GM12801 (cell line): Measurements from ENCODE around the gene C12orf42.

ENCODE experiments used
- TF ChIP-seq, protein P1 (sequence below): IDR thresholded peaks from one replicate; pipeline ENCODE4 v1.5.1; 2011; ENCODE audit warnings: control low read depth; ENCODE audit not compliant: insufficient read length; ENCODE audit errors: extremely low read depth

The C12orf42 gene

GRCh38 chr12:103523771-103524170 lies 28.0 kb upstream of the C12orf42 start:
- TF ChIP-seq, protein P1, sequence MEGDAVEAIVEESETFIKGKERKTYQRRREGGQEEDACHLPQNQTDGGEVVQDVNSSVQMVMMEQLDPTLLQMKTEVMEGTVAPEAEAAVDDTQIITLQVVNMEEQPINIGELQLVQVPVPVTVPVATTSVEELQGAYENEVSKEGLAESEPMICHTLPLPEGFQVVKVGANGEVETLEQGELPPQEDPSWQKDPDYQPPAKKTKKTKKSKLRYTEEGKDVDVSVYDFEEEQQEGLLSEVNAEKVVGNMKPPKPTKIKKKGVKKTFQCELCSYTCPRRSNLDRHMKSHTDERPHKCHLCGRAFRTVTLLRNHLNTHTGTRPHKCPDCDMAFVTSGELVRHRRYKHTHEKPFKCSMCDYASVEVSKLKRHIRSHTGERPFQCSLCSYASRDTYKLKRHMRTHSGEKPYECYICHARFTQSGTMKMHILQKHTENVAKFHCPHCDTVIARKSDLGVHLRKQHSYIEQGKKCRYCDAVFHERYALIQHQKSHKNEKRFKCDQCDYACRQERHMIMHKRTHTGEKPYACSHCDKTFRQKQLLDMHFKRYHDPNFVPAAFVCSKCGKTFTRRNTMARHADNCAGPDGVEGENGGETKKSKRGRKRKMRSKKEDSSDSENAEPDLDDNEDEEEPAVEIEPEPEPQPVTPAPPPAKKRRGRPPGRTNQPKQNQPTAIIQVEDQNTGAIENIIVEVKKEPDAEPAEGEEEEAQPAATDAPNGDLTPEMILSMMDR: no peak

GRCh38 chr12:103520686-103521215 lies 25.0 kb upstream of the C12orf42 start:
- TF ChIP-seq, protein P1: no peak

DNA sequence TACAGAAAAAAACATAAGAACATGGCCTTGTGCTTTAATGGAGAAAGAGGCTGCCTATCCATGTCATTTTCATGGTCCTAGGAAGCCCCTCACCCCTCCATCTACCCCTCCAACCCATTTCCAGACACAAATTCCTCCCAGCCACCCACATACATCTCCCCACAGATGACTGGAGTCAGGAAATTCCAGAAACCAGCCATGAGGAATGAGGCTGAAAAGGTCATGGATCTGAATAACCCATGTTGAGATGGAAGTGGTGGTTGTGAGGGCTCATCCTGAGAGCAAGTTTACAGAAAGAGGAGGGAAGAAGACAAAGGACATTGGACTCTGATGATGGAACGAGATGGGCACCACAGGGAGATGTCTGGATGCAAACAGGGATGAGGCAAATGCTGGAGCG lies 23.9 kb upstream of the C12orf42 start:
- TF ChIP-seq, protein P1: no peak

GRCh38 chr12:103518899-103519298 lies 23.1 kb upstream of the C12orf42 start:
- TF ChIP-seq, protein P1: no peak

DNA sequence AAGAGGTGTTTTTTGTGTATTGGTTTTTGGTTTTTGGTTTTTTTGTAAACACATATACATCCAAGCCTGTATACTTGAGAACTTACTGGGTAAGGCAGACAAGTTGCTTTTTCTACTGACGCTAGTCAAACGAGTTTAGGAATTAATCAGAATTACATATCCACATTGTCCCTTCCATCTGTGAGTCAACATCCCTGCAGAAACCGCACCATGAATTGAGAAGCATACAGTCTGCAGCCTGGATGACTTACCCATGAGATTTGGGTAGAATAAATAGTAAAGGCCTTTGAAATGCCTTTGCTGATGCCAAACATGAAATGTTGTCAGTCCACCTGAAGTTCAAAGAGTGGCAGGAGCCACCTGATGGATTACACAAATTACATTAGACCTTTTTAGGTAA lies 21.4 kb upstream of the C12orf42 start:
- TF ChIP-seq, protein P1: no peak

DNA sequence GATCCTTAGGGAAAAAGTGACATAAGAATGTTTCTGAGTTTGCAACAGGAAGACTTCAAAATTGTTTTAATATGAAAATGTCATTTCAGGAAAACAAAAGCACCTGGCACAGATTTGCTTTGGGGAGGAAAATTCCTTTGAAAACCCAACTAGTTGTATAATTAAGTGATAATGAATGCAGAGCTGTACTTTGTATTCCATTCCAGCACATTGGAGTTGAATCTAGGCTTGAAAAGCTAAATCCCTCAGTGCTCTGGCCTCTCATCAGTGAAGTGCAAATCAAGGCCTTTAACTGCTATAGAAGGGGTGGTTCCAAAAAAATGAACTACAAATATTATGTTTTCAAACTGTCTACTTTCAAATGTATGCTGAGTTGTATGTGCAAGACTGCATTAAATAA lies 19.6 kb upstream of the C12orf42 start:
- TF ChIP-seq, protein P1: no peak

DNA sequence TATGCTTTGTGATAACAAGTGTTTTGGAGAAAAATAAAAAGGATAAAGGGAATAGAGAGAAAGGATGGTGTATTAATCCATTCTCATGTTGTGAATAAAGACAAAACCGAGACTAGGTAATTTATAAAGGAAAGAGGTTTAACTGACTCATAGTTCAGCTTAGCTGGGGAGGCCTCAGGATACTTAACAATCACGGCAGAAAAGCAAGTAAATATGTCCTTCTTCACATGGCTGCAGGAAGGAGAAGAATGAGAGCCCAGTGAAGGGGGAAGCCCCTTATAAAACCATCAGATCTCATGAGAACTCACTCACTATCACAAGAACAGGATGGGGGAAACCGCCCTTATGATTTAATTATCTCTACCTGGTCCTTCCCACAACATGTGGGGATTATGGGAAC lies 18.1 kb upstream of the C12orf42 start:
- TF ChIP-seq, protein P1: no peak
